GM23338 (cell line): ENCODE measurements around the gene SH2D3C. TPM values are rescaled to one million over a fixed set of nuclear protein-coding genes. Genes with fewer than 3 reads are reported as not detected.

Experiments used
- ATAC-seq: fragments of 200-7000 bp; cut with Tn5 transposase; 3 replicates; pipeline ENCODE4 v1.9.1; 2020
- DNase-seq: peaks from one replicate; pipeline ENCODE4 v3.0.0-alpha.2; 2015; ENCODE audit warnings: low spot score
- H2AFZ ChIP-seq: fragments of 200-600 bp; sonication (generic); 2 replicates; pipeline ENCODE4 v1.8.0; 2016; ENCODE audit warnings: antibody characterized with exemption, mild to moderate bottlenecking, moderate library complexity
- H3F3A ChIP-seq: fragments of 200-600 bp; sonication (generic); replicated peaks from 2 replicates; pipeline ENCODE4 v1.8.0; 2017; ENCODE audit warnings: antibody characterized with exemption, mixed run types, low read depth
- H3K27ac ChIP-seq: fragments of 200-600 bp; sonication (generic); 2 replicates; pipeline ENCODE4 v1.6.1; 2016; ENCODE audit warnings: low read depth
- H3K27me3 ChIP-seq: fragments of 200-600 bp; sonication (generic); 2 replicates; pipeline ENCODE4 v1.8.0; 2016; ENCODE audit warnings: mild to moderate bottlenecking, mixed run types, moderate library complexity; ENCODE audit not compliant: insufficient read depth
- H3K36me3 ChIP-seq: fragments of 200-600 bp; sonication (generic); 2 replicates; pipeline ENCODE4 v1.8.0; 2016; ENCODE audit warnings: mild to moderate bottlenecking; ENCODE audit not compliant: insufficient read depth
- H3K4me1 ChIP-seq: fragments of 200-600 bp; sonication (generic); 2 replicates; pipeline ENCODE4 v1.8.0; 2016; ENCODE audit warnings: mild to moderate bottlenecking, moderate library complexity; ENCODE audit not compliant: insufficient read depth
- H3K4me2 ChIP-seq: fragments of 200-600 bp; sonication (generic); 2 replicates; pipeline ENCODE4 v1.7.1; 2017; ENCODE audit warnings: mixed run types
- H3K4me3 ChIP-seq: fragments of 200-600 bp; sonication (generic); 2 replicates; pipeline ENCODE4 v1.6.1; 2016; ENCODE audit warnings: mixed run types
- H3K79me2 ChIP-seq: fragments of 200-600 bp; sonication (generic); replicated peaks from 2 replicates; pipeline ENCODE4 v1.8.0; 2017; ENCODE audit warnings: mild to moderate bottlenecking; ENCODE audit not compliant: insufficient read depth
- H3K9me2 ChIP-seq: fragments of 200-600 bp; sonication (generic); 2 replicates; pipeline ENCODE4 v1.8.0; 2017; ENCODE audit not compliant: insufficient read depth
- H4K20me1 ChIP-seq: fragments of 200-600 bp; sonication (generic); replicated peaks from 2 replicates; pipeline ENCODE4 v1.8.0; 2017; ENCODE audit warnings: mild to moderate bottlenecking; ENCODE audit not compliant: insufficient read depth
- H3K27ac Mint-ChIP-seq: 2 replicates; pipeline ENCODE4 v1.8.0; 2020; ENCODE audit warnings: inconsistent platforms, mild to moderate bottlenecking, moderate library complexity, mixed read lengths
- H3K27me3 Mint-ChIP-seq: 3 replicates; pipeline ENCODE4 v1.8.0; 2022; ENCODE audit warnings: low read depth, mild to moderate bottlenecking, moderate library complexity, mixed read lengths, inconsistent platforms; ENCODE audit not compliant: insufficient read depth, poor library complexity
- H3K36me3 Mint-ChIP-seq: 3 replicates; pipeline ENCODE4 v1.8.0; 2021; ENCODE audit warnings: low read depth, mild to moderate bottlenecking, inconsistent platforms, moderate library complexity, mixed read lengths
- H3K4me1 Mint-ChIP-seq: 3 replicates; pipeline ENCODE4 v1.8.0; 2020; ENCODE audit warnings: mild to moderate bottlenecking, inconsistent platforms, mixed read lengths
- H3K4me3 Mint-ChIP-seq: 3 replicates; pipeline ENCODE4 v1.8.0; 2021; ENCODE audit warnings: moderate library complexity, mild to moderate bottlenecking, inconsistent platforms, mixed read lengths
- H3K9me3 Mint-ChIP-seq: 3 replicates; pipeline ENCODE4 v1.8.0; 2020; ENCODE audit warnings: moderate library complexity, mild to moderate bottlenecking, inconsistent platforms, mixed read lengths
- CREB1 ChIP-seq: fragments of 250-450 bp; sonication (Bioruptor Pico); IDR thresholded peaks from 2 replicates; pipeline ENCODE4 v1.5.0; 2020; ENCODE audit warnings: low read depth, mild to moderate bottlenecking, moderate library complexity
- EZH2 ChIP-seq: fragments of 200-600 bp; sonication (generic); IDR thresholded peaks from one replicate; pipeline ENCODE4 v1.8.0; 2017; ENCODE audit warnings: antibody characterized with exemption, mild to moderate bottlenecking, low read depth; ENCODE audit not compliant: unreplicated experiment
- EZH2phosphoT487 ChIP-seq: fragments of 200-600 bp; sonication (generic); IDR thresholded peaks from one replicate; pipeline ENCODE4 v1.8.1; 2018; ENCODE audit warnings: antibody characterized with exemption; ENCODE audit not compliant: unreplicated experiment
- JUNB ChIP-seq: IDR thresholded peaks from one replicate; pipeline ENCODE4 v1.6.1; 2016; ENCODE audit warnings: antibody characterized with exemption; ENCODE audit not compliant: unreplicated experiment
- NANOG ChIP-seq: IDR thresholded peaks from 2 replicates; pipeline ENCODE4 v1.6.1; 2016; ENCODE audit warnings: antibody characterized with exemption, borderline replicate concordance
- POLR2AphosphoS5 ChIP-seq: IDR thresholded peaks from 2 replicates; pipeline ENCODE4 v1.6.1; 2016; ENCODE audit warnings: antibody characterized with exemption, low read depth
- STAT1 ChIP-seq: IDR thresholded peaks from one replicate; pipeline ENCODE4 v1.6.1; 2016; ENCODE audit warnings: antibody characterized with exemption; ENCODE audit not compliant: unreplicated experiment
- ZNF114 ChIP-seq: fragments of 250-450 bp; sonication (Bioruptor Pico); IDR thresholded peaks from 2 replicates; pipeline ENCODE4 v1.5.0; 2020; ENCODE audit warnings: mild to moderate bottlenecking, moderate library complexity
- ZNF331 ChIP-seq: fragments of 250-450 bp; sonication (Bioruptor Pico); IDR thresholded peaks from 2 replicates; pipeline ENCODE4 v1.5.0; 2020; ENCODE audit warnings: low read depth, mild to moderate bottlenecking, moderate library complexity
- polyA plus RNA-seq: library from polyadenylated mRNA; unstranded; fragments of >200 nt; fragmentation: Nextera tagmentation; extraction: Ambion mirVana; gene quantifications from 2 replicates; pipeline ENCODE4 v1.2.1, GENCODE V29; 2016
- total RNA-seq: library from RNA; depleted of rRNA; stranded (reverse); fragments of >200 nt; shearing (Covaris generic); gene quantifications from 2 replicates; pipeline ENCODE4 v1.2.3, GENCODE V29; 2014
- TF ChIP-seq, protein P1 (sequence below): IDR thresholded peaks from 2 replicates; pipeline ENCODE4 v1.6.1; 2016; ENCODE audit warnings: antibody characterized with exemption
- TF ChIP-seq, protein P2 (sequence below): IDR thresholded peaks from one replicate; pipeline ENCODE4 v1.6.1; 2018; ENCODE audit warnings: antibody characterized with exemption; ENCODE audit not compliant: unreplicated experiment
- TF ChIP-seq, protein P3 (sequence below), 2 experiments: fragments of 200-600 bp in 1 of 2; sonication (generic) in 1 of 2; conservative IDR thresholded peaks; 2 replicates each; pipeline versions ENCODE4 v1.5.1 to v1.6.1; 2016 to 2017; ENCODE audit warnings: antibody characterized with exemption in 2 of 2, low read depth in 2 of 2, mild to moderate bottlenecking in 2 of 2, moderate library complexity in 1 of 2

Gene SH2D3C
- total and polyA plus RNA-seq, 2 experiments from 2014 or later: 4.2 to 4.5 TPM

DNA sequence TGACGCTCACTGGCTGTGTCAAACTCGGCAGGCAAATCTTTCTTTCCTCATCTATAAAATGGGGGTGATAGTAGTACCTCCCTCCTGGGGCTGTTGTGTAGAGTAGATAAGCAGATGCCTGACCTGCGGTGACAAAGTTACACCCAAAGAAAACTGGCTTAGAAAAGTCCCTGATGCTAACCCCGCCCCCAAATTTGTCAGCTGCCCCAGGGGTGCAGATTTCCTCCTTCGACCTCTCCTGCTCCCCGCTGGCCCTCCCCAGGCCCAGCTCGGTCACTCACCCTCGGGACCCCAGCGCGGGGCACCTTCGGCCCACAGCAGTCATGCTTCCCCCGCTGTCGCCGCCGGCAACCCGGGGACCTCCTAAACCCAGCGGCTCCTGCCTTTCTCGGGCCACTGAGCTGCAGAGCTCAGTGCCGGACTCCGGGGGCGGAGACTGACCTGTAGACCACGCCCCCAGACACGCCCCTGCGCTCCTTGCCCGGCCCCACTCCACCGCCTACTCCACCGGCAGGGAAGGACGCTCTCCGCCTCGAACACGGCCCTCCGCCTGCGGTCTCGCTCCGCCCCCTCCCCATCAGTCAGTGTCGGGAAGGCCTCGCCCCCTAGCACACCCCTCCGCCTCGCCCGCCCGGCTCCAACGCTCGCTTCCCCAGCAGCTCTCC, 7.4 kb downstream of the SH2D3C start:
- Histone ChIP-seq H3K4me2 (peak overlapping the region; percentile 85), H3K4me1 (peaks cover 14% of the 10 kb centered on the region), H3K4me3 (peak overlapping the region; percentile 82), H3K27me3 (no peaks in the 10 kb centered on the region), H3K9me2 (no peaks in the 10 kb centered on the region), H3F3A (peaks cover 4% of the 10 kb centered on the region; the same call in 1 of the 2 replicates), H3K27ac (no peak overlapping the region; the same call in 1 of the 2 replicates), H3K36me3 (no peaks in the 10 kb centered on the region), H4K20me1 (no peaks in the 10 kb centered on the region), H2AFZ (peak overlapping the region; percentile 94), H3K79me2 (no peaks in the 10 kb centered on the region)
- H3K4me1 Mint-ChIP-seq: peaks cover 28% of the 10 kb centered on the region
- H3K9me3 Mint-ChIP-seq: no peaks in the 10 kb centered on the region
- TF ChIP-seq JUNB (no peak), EZH2 (no peak), POLR2AphosphoS5 (peak; percentile 55), STAT1 (no peak)
- no peak overlapping the region; the same call in 1 of the 2 replicates for H3K27ac Mint-ChIP-seq
- DNase-seq: peak; percentile 99
- H3K27me3 Mint-ChIP-seq: peaks cover 18% of the 10 kb centered on the region
- H3K4me3 Mint-ChIP-seq: peak overlapping the region; percentile 76
- H3K36me3 Mint-ChIP-seq: no peaks in the 10 kb centered on the region; the same call in 2 of the 3 replicates
- peak; percentile 94 for ATAC-seq

DNA sequence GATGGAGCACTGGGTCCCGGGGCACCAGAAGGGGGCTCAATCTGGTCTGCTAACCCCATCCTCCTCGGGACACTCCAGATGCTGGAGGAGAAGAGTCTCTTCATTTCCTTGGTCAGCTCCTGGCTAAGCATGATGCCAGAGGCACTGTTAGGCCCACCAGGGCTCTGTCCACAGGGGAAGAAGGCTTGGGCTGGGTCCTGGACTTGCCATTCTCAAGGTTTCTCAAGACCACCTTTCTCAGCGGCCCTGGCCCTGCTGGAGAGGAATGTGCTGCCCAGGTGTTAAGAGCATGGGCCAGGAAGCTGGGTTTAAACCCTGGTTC, 7.9 kb downstream of the SH2D3C start:
- H3K36me3 ChIP-seq: no peaks in the 10 kb centered on the region
- no peak overlapping the region; the same call in 1 of the 2 replicates for H3K27ac ChIP-seq
- H3K4me1 ChIP-seq: peaks cover 14% of the 10 kb centered on the region
- H3K79me2 ChIP-seq: no peaks in the 10 kb centered on the region
- H3F3A ChIP-seq: peaks cover 4% of the 10 kb centered on the region; the same call in 1 of the 2 replicates
- DNase-seq: no peak
- H3K36me3 Mint-ChIP-seq: no peaks in the 10 kb centered on the region; the same call in 2 of the 3 replicates
- peaks cover 28% of the 10 kb centered on the region for H3K4me1 Mint-ChIP-seq
- H3K4me2 ChIP-seq: peak overlapping the region; percentile 85
- peak; percentile 5 for ATAC-seq
- peak overlapping the region; percentile 94 for H2AFZ ChIP-seq
- peaks cover 18% of the 10 kb centered on the region for H3K27me3 Mint-ChIP-seq
- H3K9me3 Mint-ChIP-seq: no peaks in the 10 kb centered on the region
- H3K4me3 Mint-ChIP-seq: peak overlapping the region; percentile 76
- no peaks in the 10 kb centered on the region for H3K27me3 ChIP-seq
- peak overlapping the region; percentile 82 for H3K4me3 ChIP-seq
- no peaks in the 10 kb centered on the region for H4K20me1 ChIP-seq
- no peak overlapping the region for H3K27ac Mint-ChIP-seq
- H3K9me2 ChIP-seq: no peaks in the 10 kb centered on the region
- TF ChIP-seq EZH2phosphoT487 (no peak), ZNF331 (no peak), STAT1 (no peak), POLR2AphosphoS5 (no peak), CREB1 (CRISPR knock-in tag) (no peak), NANOG (no peak), EZH2 (no peak), JUNB (no peak), ZNF114 (no peak)
- TF ChIP-seq, protein P1, sequence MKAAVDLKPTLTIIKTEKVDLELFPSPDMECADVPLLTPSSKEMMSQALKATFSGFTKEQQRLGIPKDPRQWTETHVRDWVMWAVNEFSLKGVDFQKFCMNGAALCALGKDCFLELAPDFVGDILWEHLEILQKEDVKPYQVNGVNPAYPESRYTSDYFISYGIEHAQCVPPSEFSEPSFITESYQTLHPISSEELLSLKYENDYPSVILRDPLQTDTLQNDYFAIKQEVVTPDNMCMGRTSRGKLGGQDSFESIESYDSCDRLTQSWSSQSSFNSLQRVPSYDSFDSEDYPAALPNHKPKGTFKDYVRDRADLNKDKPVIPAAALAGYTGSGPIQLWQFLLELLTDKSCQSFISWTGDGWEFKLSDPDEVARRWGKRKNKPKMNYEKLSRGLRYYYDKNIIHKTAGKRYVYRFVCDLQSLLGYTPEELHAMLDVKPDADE: no peak
- TF ChIP-seq, protein P2, sequence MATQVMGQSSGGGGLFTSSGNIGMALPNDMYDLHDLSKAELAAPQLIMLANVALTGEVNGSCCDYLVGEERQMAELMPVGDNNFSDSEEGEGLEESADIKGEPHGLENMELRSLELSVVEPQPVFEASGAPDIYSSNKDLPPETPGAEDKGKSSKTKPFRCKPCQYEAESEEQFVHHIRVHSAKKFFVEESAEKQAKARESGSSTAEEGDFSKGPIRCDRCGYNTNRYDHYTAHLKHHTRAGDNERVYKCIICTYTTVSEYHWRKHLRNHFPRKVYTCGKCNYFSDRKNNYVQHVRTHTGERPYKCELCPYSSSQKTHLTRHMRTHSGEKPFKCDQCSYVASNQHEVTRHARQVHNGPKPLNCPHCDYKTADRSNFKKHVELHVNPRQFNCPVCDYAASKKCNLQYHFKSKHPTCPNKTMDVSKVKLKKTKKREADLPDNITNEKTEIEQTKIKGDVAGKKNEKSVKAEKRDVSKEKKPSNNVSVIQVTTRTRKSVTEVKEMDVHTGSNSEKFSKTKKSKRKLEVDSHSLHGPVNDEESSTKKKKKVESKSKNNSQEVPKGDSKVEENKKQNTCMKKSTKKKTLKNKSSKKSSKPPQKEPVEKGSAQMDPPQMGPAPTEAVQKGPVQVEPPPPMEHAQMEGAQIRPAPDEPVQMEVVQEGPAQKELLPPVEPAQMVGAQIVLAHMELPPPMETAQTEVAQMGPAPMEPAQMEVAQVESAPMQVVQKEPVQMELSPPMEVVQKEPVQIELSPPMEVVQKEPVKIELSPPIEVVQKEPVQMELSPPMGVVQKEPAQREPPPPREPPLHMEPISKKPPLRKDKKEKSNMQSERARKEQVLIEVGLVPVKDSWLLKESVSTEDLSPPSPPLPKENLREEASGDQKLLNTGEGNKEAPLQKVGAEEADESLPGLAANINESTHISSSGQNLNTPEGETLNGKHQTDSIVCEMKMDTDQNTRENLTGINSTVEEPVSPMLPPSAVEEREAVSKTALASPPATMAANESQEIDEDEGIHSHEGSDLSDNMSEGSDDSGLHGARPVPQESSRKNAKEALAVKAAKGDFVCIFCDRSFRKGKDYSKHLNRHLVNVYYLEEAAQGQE: no peak
- TF ChIP-seq, protein P3, sequence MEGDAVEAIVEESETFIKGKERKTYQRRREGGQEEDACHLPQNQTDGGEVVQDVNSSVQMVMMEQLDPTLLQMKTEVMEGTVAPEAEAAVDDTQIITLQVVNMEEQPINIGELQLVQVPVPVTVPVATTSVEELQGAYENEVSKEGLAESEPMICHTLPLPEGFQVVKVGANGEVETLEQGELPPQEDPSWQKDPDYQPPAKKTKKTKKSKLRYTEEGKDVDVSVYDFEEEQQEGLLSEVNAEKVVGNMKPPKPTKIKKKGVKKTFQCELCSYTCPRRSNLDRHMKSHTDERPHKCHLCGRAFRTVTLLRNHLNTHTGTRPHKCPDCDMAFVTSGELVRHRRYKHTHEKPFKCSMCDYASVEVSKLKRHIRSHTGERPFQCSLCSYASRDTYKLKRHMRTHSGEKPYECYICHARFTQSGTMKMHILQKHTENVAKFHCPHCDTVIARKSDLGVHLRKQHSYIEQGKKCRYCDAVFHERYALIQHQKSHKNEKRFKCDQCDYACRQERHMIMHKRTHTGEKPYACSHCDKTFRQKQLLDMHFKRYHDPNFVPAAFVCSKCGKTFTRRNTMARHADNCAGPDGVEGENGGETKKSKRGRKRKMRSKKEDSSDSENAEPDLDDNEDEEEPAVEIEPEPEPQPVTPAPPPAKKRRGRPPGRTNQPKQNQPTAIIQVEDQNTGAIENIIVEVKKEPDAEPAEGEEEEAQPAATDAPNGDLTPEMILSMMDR (conservative IDR thresholded peaks at IDR 0.05; ENCODE audit: low read depth in 2 of 2): no peak
